Activated CD8-positive, alpha-beta memory T cell treated with anti-CD3 and anti-CD28 coated beads, Interleukin-2, amount 50 U/mL, for 1 hour (primary cell): ENCODE data around the gene SYT7.

Source experiments
- DNase-seq: peaks from one replicate; pipeline ENCODE4 v3.0.0-alpha.2; 2020; ENCODE audit errors: extremely low read depth

SYT7 gene

DNA sequence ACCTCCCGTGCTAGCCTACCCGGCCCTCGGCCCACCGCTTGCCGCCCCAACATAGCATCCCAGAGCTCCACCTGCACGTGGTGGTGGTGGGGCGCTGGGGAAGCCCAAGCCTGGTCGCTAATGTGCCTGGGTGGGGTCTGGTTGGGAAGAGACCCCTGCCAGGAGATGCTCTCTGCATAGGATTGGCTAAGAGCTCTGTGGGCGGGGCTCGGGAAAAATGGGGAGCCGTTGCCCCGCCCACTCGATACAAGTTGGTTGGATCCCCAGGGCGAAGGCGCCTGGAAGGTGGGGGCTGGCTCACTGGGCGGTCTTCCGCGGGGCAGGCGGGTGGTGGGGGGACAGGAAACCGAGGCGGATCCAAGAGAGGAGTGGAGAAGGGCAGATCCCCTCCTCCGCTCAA is 64.7 kb downstream of the SYT7 start:
- no peak for DNase-seq

DNA sequence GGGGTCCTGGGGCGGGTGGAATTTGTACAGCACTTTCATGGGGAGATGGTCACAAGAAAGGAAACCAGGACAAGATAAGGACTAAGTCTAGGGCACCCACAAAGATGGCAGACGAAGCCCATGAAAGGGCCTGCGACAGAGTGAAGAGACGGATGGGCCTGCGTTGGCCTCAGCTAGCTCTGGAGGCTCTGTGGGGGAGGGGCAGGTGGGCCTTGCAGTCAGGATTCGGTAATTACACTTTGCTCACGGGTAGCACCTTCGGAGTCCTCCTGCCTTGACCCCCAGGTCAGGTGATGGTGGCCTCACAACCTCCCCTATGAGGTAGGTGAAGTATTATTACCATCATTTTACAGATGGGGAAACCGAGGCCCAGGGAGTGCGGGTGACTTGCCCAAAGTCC is 65.2 kb downstream of the SYT7 start:
- DNase-seq = no peak

DNA sequence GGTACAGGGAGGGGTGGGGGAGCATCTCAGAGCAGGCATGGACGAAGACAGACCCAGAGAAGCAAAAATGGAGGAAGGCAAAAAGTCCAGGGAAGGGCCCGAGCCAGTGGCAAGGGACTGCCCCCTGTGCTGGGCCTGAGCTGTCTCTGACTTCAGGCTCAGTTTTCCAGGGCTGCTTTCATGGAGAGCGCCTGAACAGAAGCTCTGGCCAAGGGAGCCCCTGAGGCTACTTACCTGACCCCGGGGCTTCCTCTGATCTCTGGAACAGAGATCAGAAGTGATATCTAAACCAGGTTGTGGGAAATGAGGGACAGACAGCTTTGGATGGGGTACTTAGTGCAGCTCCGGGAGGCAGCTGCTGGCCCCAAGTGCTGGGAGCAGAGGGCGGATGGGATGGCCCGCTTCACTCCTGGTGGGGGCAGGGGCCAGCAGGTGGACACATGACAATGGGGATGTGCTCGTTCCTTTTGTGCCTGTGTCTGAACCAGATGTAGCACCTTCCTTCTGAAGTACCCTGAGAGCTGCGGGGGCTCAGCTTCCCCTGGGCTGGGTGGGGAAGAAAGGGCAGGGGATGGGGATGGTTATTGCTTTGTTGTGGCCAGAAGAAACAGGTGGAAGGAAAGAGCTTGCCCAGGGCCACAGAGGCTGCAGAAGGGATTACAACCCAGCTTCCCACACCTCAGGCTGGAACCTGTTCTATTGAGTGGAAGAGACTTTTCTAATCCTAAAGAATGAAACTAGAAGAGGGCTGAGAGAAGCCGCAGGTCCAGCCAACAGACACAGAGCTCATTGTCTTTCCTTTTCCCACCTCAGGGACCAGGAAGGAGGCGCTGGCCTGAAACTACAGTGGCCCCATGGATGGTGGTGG is 66.6 kb downstream of the SYT7 start:
- DNase-seq = no peak

DNA sequence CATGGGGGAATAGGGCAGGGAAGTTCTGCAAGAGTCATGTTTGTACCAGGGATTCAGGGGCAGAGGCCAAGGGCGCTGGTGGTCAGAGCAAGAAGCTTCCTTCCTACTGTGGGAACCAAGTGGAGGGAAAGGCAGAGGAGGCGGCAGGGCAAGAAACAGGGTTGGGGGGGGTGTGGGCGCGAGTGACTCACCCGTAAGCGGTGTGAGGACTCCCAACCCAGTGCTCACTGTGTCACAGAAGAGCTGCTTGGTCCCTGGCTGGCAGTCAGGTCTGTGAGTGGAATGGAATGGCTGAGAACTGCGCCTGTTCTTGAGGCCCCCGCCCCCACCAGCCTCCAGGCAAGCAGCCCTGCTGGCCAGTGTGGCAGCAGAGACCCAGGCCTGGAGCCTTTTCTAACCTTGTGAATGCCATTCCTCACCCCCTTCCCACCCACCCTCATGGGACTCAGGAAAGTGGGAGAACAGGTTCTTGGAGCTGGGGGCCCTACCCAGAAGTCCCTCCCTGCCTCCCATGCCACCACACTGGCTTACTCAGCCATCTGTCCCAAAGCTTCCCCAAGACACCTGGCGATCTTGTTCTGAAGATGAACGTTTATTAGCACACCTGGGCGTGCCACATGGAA is 67.6 kb downstream of the SYT7 start:
- DNase-seq = no peak

DNA sequence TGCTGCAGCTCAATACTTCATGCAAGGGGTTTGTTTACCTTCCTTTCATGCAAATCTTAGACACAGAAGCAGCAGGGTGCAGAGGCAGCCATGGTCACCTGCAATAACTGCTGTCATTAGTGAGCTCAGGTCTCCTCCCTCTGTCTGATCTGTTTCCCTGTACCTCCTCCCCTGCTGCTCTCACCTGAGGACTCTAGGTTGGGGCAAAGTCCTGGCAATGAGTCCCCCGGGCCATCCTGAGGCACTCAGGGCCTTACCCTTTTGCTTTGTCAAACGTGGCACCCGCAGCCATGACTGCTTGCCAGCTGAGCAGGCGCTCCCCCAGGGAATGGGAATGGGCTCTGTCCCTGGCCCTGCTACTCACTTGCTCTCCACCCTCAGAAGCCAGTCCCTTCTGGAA is 68.4 kb downstream of the SYT7 start:
- DNase-seq = no peak

DNA sequence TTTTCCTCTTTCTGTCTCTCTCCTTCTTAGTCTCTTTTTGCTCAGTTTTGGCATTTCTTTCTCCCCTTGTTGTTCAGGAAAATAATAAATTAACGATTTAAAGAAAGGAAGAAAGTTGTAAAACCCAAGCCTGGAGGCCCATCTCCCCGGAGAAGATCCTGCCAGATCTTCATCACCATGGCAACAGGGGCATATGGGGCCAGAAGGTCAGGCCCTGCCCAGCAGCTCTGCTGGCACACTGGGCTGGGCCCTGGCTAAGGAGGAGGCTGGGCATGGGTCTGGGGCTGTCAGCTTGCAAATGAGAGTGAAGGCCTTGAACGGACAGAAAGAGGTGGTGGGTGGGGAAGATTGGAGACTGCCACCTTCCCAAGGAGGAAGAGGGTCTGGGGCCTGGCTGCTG is 69.5 kb downstream of the SYT7 start:
- DNase-seq = no peak

DNA sequence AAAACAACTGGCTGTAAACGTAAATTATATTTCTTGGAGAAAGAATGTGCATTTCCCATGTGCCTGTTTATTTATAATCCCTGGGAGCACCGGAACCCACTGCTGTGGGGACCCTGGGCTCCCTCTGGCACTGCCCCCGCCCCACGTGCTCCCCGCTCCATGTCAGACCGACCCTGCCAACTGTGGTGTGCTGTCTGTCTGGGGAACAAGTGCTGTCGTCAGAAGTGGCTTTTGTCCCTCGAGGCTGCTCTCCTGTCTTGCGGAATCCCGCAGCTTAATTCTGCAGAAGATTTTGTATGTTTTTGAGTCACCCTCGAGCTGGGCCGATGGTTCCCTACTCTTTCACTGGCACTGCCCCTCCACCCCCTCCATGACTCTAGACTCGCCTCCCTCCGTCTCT is 69.9 kb downstream of the SYT7 start:
- DNase-seq = no peak

DNA sequence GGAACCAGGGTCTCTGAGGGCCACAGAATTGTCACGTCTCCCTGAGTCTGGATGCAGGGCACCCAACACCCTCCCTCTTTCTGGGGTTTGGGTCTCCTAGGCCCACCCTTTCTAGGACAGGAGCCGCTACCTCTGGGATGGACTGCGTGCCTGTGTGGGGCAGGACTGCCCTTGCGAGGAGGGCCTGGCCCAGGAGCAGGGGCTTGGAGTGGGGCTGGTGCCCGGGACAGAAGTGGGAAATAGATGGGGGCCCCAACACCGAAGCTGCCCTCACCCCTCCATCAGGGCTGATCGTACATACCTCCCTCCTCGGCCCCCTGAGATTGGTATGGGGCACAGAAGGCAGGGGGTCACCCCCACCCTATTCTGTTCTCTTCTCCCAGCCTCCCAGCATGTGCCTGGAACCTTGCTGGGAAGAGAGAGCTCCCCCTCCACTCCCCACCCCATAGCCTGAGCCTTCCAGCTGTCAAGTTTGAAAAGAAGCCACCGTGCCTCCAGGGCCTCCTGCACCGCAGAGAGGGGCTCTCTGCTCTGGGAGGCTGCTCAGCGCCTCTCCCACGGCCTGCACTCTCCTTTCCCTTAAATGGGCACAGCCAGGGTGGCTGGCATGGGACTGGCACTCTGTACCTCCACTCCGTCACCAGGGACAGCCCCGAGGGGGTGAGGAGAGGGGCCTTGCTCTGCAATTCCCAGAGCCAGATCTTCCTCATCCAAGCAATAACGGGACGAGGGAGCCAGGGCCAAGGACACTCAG is 70.5 kb downstream of the SYT7 start:
- no peak for DNase-seq

DNA sequence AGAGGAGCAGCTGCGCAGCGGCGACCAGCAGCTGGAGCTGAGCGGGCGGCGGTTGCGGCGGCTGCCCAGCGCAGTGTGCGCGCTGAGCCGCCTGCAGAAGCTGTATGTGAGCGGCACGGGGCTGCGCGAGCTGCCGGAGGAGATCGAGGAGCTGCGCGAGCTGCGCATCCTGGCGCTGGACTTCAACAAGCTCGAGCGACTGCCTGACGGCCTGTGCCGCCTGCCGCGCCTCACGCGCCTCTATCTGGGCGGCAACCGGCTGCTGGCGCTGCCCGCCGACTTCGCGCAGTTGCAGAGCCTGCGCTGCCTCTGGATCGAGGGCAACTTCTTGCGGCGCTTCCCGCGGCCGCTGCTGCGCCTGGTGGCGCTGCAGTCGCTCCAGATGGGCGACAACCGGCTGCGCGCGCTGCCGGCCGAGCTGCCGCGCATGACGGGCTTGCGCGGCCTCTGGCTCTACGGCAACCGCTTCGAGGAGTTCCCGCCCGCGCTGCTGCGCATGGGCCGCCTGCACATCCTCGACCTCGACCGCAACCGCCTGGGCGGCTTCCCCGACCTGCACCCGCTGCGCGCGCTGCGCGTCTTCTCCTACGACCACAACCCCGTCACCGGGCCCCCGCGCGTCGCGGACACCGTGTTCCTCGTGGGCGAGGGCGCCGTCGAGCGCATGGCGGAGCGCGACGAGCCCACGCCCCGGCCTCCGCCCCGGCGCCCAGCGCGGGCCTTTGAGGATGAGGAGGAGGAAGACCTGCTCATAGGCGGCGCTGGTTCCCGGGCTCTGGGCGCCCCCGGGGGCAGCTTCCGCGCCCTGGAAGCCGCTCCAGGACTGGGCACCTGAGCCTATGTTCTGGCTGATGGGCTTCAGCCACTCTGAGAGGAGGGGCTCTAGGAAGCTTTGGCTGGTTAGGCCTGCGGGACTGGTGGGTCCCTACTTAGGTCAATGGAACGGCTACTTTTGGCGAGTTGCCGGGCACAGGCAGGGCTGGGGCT is 71.5 kb downstream of the SYT7 start:
- no peak for DNase-seq

DNA sequence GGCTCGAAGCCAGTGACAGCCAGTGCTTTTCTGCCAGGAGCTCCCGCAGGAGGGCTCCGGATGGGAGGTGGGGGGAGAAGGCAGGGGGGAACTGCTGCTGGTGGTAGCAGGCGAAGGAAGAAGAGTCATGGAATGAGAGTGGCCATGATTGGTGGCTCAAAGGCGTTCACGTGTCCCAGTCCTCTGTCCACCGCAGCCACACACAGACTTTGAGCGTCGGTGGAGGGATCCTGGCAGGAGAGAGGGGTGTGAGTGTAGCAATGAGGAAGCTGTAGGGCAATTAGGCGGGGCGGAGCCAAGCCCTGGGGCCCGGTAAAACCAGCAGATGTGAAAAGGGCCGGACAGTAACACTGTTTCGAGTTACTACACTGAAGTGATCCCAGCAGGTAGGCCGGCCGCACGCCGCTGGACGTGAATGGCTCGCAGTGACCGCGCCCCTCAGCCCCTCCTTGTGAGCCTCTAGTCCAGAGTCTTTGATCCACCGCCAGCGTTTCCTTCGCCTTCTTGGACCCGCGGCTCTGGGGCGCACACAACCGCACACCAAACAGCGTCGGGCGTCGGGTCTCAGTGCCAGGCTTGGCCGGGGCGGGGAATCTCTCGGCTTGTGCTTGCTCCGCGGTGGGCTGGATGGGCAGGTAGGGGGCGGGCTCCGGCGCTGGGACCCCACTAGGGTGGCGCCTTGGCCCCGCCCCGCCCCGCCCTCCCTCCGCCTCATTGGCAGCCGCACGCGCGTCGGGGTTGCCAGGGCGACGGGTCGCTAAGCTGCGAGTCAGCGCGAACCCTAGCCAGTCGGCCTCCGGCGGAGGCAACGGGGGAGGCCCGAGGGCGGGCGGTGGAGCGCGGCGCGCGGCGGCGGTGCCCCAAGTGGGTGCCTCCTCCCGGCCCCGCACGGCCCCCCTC is 72.7 kb downstream of the SYT7 start, which contains the start of gene LRRC10B:
LRRC10B (plus strand) TSS at position 788 of the 900 bp plus-strand sequence. CDS start 250 bp downstream, outside the sequence.
- DNase-seq = no peak

DNA sequence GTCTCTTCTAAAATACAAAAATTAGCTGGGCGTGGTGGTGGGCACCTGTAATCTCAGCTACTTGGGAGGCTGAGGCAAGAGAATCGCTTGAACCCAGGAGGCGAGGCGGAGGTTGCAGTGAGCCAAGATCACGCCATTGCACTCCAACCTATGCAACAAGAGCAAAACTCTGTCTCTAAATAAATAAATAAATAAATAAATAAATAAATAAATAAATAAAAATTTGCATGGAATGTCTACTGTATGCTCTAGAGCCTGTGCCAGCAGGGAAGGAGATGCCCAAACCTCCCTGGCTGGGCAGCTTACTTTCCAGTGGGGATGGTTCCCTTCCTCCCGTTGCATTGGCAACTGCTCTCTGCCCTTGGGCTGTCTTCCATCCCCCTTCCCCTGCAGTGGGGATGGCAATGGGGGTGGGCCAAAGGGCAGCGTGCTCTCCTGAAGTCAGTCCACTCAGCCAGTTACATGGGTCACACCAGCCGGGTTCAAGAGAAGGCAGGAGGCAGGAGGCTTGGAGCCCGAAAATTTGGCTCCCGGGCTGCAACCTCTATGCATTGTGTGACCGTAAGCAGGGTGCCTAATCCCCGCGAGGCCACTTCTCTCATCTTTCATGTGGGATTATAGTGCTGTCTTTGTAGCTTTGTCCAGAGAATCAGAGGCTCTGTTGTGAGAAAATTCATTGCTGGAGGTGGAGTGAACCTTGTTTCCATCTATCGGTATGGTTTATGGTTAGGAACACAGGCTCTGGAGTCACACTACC is 73.7 kb downstream of the SYT7 start:
- DNase-seq = no peak

DNA sequence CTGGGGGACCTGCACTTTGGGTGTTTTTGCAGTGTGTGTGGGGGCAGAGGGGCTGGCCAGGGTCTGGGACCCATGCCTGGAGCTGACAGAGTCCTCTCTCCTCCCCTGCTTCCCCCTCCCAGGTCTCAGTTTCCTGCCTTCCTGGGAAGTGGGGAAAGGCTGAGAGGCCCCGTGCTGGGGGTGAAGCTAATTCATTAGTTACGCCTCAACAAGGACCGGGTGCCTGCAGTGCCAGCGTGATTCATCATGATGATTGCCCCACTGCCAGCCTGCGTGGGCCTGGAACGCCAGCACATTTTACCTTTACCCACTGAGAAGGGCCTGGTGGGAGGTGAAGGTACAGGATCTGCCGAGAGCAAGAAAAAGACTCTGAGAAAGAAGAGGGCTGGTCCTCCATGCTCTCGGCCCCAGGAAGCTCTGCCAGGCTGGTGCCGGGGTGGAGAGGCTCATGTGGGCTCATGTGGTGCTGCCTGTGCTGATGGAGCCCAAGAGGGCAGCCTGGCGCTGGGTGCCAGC is 75.2 kb downstream of the SYT7 start:
- no peak for DNase-seq

DNA sequence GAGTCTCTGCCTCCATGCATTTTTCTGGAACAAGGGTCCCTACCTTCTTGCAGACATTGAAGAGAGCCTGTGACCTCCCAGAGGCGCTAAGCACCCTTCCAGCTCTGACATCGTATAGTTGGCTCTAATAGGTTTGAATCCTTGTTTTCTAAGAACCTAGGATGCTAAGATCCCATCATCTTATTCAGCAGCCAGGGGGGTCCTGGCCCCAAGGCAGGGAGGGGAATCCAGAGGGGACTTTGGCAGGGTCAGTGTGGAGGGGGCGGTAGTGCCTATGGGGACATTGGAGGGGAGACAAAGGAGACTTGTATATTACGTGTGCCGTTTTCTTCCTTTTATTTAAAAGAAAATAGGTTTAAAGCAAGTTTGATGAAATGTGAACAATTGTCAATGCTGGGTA is 75.8 kb downstream of the SYT7 start:
- no peak for DNase-seq

DNA sequence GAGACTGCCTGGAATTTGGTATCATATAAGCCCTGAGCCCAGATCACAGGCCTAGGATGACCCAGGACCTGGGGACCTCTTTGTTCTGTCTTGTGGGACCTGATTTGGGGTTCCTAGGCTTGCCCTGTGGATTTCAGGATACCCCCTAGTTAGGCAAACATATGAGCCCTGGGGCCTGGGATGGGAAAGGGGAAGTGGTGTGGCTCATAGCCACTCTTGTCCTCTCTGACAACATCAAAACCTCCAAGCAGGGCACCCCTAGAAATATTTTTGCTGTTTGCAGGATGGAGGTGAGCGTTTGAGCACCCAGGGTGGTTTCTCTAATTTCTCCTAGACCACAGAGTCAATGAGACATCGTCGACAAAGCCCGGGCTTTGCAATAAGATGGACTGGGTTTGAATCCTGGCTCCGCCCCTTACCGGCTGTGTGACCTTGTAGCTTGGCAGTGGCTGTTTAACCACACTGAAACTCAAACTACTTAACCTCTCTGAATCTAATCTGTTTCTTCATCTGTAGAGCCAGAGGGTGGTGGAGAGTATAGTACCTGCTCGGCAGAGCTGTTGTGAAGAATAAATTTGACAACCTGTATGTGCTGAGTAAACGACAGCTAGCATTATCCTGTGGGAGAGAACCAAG is 77.6 kb downstream of the SYT7 start:
- no peak for DNase-seq

DNA sequence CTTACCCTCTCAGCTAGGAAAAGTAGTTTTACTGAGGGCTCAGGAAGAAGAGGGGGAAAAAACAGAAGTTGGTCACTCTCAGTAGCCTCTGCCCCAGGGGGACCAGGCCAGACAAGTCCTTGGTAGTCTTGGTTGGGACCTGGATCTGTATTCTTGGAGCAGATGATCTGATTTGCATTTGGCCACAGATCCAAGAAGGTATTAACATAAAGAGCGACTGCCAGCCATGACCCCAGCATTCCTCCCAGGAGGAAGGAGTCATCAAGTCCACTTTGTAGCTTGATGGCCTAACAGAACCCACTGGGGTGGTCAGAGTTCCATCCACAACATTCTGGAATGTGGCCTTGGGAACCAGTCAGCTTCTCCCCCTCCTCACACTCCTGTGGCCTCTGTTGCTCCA is 78.4 kb downstream of the SYT7 start:
- no peak for DNase-seq

DNA sequence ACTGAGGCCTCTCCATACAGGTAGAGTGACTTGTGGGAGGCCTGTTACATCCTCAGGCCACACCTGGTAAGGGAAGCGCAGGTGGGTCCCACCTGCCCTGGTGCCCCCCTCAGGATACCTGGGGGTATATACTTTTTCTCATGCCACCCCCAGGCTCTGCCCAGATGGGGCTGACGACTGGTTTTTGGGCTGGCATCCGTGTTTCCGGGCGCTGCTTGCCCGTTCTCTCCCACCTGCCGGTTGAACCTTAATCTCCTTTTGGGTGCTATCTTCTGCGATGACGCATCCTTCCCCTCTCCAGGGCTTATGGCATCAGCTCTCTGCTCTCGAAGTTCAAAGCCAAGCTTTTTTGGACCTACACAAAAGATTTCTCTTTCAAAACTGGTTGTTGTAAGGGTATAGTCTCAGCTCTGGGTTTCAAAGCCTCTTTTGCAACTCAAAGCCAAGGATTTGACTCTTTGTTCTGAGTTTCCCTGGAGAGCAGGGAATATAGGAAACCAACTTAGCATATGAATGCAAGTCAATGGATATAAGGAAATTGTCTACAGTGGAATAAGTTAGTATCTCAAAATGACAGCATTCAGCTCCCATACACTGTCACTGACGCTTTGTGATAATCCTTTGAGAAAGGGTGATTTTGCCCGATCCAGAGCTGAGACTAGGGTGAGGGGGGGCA is 80.9 kb downstream of the SYT7 start:
- no peak for DNase-seq

DNA sequence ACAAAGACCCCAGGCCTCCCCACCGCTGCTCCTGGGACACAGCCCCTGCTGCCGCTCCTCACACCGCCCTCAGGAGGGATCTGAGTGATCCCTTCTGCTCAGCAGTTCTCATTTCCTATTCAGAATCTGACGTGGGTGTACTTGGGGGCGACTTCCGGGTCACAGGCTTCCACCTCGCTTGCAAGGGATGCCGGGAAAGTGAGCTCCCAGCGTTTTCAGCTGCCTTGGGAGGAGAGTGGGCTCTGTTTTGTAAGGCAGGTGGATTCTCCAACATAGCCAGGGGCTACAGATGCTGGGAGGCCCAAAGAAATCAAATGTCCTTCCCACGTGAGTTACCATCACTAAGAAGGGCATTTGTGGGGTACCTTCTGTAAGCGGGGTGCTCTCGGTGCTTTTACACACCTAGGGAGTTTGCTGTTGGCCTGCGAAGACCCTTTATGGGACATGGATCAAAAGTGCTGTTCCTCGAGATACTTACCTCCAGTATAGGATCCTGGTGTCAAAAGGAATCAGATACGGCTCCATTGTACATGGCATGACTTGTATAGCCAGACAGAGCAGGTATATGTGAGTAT is 82.0 kb downstream of the SYT7 start:
- no peak for DNase-seq

DNA sequence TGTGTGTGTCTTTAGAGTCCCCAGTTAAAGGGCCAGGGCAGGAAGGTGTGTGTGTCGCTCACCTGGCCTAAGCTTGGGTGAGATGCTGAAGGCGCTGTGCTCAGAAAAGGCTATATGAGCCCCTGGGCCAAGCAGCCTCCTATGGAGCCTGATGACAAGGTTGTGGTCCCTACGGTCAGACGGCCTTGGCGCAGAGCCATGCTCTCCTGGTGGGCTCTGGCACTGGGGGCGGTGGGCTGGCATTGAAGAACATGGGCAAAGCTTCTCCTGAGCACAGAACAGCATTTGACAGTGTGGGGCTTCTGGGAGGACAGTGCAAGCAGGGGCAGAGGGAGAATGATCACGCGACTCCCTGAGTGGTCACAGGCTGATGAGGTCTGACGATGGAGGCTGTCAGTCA is 83.0 kb downstream of the SYT7 start:
- no peak for DNase-seq
